Measurements from ENCODE around the gene MYH4. TPM values are rescaled to one million over a fixed set of nuclear protein-coding genes. Genes with fewer than 3 reads are reported as not detected.

MYH4 gene
- polyA plus RNA-seq, 1 of the 3 experiments (the other 2 are of a cell fraction): not detected

DNA sequence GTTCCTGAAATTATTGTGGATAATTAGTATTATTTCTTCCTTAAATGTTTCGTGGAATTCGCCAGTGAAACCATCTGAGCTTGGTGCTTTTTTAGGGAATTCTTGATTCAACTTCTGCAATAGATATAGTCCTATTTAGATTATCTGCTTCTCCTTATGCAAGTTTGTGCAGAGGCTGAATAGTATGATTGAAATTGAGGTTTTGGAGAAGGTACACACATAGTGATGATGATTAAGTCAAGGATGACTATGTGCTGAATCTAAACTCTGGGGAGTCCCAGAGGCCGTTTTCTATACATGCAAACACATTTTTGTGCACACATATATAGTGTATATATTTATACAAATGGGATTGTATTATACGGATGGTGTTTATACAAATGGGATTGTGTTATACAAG is 5.2 kb upstream of the MYH4 start (continued):
- TF ChIP-seq, protein P1, sequence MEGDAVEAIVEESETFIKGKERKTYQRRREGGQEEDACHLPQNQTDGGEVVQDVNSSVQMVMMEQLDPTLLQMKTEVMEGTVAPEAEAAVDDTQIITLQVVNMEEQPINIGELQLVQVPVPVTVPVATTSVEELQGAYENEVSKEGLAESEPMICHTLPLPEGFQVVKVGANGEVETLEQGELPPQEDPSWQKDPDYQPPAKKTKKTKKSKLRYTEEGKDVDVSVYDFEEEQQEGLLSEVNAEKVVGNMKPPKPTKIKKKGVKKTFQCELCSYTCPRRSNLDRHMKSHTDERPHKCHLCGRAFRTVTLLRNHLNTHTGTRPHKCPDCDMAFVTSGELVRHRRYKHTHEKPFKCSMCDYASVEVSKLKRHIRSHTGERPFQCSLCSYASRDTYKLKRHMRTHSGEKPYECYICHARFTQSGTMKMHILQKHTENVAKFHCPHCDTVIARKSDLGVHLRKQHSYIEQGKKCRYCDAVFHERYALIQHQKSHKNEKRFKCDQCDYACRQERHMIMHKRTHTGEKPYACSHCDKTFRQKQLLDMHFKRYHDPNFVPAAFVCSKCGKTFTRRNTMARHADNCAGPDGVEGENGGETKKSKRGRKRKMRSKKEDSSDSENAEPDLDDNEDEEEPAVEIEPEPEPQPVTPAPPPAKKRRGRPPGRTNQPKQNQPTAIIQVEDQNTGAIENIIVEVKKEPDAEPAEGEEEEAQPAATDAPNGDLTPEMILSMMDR (IDR thresholded peaks at IDR 0.05): no peak

DNA sequence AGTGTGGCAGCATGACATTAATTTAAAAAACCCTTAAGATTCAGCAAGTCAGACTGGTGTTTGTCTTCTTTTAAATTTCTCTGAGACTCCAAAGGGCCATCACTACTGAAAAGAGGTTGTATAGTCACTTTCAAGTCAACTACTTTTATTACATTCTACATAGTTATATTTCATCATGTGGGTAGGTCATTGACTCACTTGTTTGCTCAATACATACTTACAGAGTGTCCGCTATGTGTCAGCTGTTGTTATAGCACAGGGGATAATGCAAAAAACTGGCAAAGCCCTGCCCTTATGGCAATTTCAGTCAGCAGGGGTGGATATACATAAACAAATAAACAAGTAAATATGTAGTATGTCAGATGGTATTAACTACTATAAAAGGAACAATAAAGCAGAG is 2.5 kb upstream of the MYH4 start:
- no peak overlapping the region for H3K9ac ChIP-seq
- no peak for TF ChIP-seq JUND (IDR thresholded peaks at IDR 0.05)
- no peak for TF ChIP-seq EZH2phosphoT487 (IDR thresholded peaks at IDR 0.05; ENCODE audit: borderline replicate concordance, low read depth)
- TF ChIP-seq SIN3A (IDR thresholded peaks at IDR 0.05; ENCODE audit: borderline replicate concordance, low read depth, low read length): no peak
- 24% methylated on average over 1 of the region's 1 CpG for WGBS (ENCODE audit: low lambda C conversion rate)
- H3K4me2 ChIP-seq: no peak overlapping the region
- CTCF ChIA-PET: no interaction called here
- H3K9me3 ChIP-seq: no peaks in the 10 kb centered on the region
- no peak overlapping the region for H3K27ac ChIP-seq (ENCODE audit: low read depth in 2 of 2, low read length in 1 of 2)
- no peaks in the 10 kb centered on the region for H3F3A ChIP-seq (replicated peaks; ENCODE audit: insufficient read depth)
- no peaks in the 10 kb centered on the region for H3K27me3 ChIP-seq (ENCODE audit: insufficient read depth)
- no peaks in the 10 kb centered on the region for H4K20me1 ChIP-seq (ENCODE audit: insufficient read depth)
- H3K36me3 ChIP-seq (replicated peaks in 1 of 2; ENCODE audit: control insufficient read depth in 1 of 2, insufficient read depth in 2 of 2, low read length in 1 of 2): no peaks in the 10 kb centered on the region
- H3K4me1 ChIP-seq (ENCODE audit: control insufficient read depth in 1 of 2, insufficient read depth in 2 of 2, low read depth in 1 of 2, low read length in 1 of 2): no peaks in the 10 kb centered on the region
- no peak overlapping the region for H2AFZ ChIP-seq (ENCODE audit: low read depth)
- H3K4me3 ChIP-seq (ENCODE audit: low read depth in 2 of 2, low read length in 1 of 2): no peak overlapping the region
- no peaks in the 10 kb centered on the region for H3K79me2 ChIP-seq (ENCODE audit: insufficient read depth)
- DNase-seq: no peak
- no peaks in the 10 kb centered on the region for H3K9me2 ChIP-seq
- POLR2A ChIA-PET: no interaction called here

DNA sequence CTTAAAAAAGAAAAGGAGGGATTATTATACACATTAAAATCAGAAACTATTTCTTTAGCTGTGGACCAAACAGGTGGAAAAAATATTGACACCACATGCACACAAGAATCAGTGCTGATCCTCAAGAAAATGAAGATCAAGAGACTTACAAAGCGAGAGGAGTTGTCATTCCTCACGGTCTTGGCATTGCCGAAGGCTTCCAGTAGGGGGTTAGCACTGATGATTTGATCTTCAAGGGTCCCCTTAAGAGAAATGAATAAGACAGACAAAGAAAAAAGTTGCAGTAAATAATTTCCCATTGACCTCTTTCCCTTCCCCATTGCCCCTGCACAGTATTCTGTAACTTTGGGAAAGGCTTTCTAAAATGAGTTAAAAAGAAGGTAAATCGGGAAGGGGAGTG is 6.0 kb downstream of the MYH4 start:
- H3K27ac ChIP-seq (ENCODE audit: low read depth in 2 of 2, low read length in 1 of 2): no peak overlapping the region
- no peak for DNase-seq
- POLR2A ChIA-PET: no interaction called here
- TF ChIP-seq, protein P2, sequence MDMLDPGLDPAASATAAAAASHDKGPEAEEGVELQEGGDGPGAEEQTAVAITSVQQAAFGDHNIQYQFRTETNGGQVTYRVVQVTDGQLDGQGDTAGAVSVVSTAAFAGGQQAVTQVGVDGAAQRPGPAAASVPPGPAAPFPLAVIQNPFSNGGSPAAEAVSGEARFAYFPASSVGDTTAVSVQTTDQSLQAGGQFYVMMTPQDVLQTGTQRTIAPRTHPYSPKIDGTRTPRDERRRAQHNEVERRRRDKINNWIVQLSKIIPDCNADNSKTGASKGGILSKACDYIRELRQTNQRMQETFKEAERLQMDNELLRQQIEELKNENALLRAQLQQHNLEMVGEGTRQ (IDR thresholded peaks at IDR 0.05; ENCODE audit: borderline replicate concordance, low read depth, low read length): no peak
- TF ChIP-seq GABPA (IDR thresholded peaks at IDR 0.05; ENCODE audit: low read depth) (no peak), SIN3A (IDR thresholded peaks at IDR 0.05; ENCODE audit: borderline replicate concordance, low read depth, low read length) (no peak), TCF12 (IDR thresholded peaks at IDR 0.05) (no peak), RXRA (IDR thresholded peaks at IDR 0.05; ENCODE audit: borderline replicate concordance, low read depth) (no peak), YY1 (IDR thresholded peaks at IDR 0.05; ENCODE audit: low read depth) (no peak)
- TF ChIP-seq, protein P3, sequence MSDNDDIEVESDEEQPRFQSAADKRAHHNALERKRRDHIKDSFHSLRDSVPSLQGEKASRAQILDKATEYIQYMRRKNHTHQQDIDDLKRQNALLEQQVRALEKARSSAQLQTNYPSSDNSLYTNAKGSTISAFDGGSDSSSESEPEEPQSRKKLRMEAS (IDR thresholded peaks at IDR 0.05; ENCODE audit: low read depth): no peak
- H4K20me1 ChIP-seq (ENCODE audit: insufficient read depth): no peaks in the 10 kb centered on the region
- H3K4me3 ChIP-seq (ENCODE audit: low read depth in 2 of 2, low read length in 1 of 2): no peak overlapping the region
- no peak overlapping the region for H3K9ac ChIP-seq
- no peaks in the 10 kb centered on the region; the same call in 1 of the 2 replicates for H3K27me3 ChIP-seq (ENCODE audit: insufficient read depth)
- 2% methylated on average over 4 of the region's 4 CpGs for WGBS (ENCODE audit: low lambda C conversion rate)
- no peaks in the 10 kb centered on the region for H3K9me2 ChIP-seq
- no peaks in the 10 kb centered on the region for H3K36me3 ChIP-seq (replicated peaks in 1 of 2; ENCODE audit: control insufficient read depth in 1 of 2, insufficient read depth in 2 of 2, low read length in 1 of 2)
- H3K4me1 ChIP-seq (ENCODE audit: control insufficient read depth in 1 of 2, insufficient read depth in 2 of 2, low read depth in 1 of 2, low read length in 1 of 2): no peaks in the 10 kb centered on the region
- H3K4me2 ChIP-seq: no peak overlapping the region
- CTCF ChIA-PET: no interaction called here
- H3F3A ChIP-seq (replicated peaks; ENCODE audit: insufficient read depth): no peaks in the 10 kb centered on the region
- H2AFZ ChIP-seq (ENCODE audit: low read depth): no peak overlapping the region
- no peaks in the 10 kb centered on the region for H3K79me2 ChIP-seq (ENCODE audit: insufficient read depth)
- no peaks in the 10 kb centered on the region for H3K9me3 ChIP-seq

Data from SK-N-SH (cell line).